ENCODE results near the gene XCL1. TPM values are rescaled to one million over a fixed set of nuclear protein-coding genes. Genes with fewer than 3 reads are reported as not detected.

The XCL1 gene
- total and polyA plus RNA-seq, 2 donors (not counting 3 experiments of a cell fraction or from before 2014, with no cell fraction given), result not detected

DNA sequence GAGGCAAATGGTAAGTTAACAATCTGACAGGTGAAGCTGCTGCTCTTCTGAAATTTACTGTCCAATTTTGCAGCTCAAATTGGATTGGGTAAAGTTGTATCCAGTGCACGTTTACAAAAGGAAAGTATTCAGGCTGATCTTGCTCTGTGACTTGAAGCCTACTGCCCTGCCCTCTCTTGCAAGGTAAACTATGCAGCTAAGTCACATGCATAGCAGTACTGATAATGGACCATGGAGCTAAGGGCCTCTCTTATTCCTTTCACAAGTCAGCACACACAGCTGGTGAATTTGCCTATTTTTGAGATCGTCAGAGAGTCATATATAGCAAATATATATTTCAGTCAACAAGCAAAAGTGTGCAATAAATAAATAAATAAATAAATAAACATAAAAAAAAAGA lies 23.2 kb downstream of the XCL1 start:
- Histone ChIP-seq H3K4me2 (ENCODE audit: insufficient read depth, low read length) (no peak overlapping the region), H3K9me3 (replicated peaks; ENCODE audit: control insufficient read depth, insufficient read depth, low read length) (no peaks in the 10 kb centered on the region), H2AFZ (ENCODE audit: low read depth, low read length) (no peak overlapping the region), H3K27me3 (ENCODE audit: control insufficient read depth in 2 of 2, insufficient read depth in 2 of 2, low read length in 2 of 2) (no peaks in the 10 kb centered on the region), H3K36me3 (ENCODE audit: control insufficient read depth in 2 of 2, extremely low read depth in 1 of 2, insufficient read depth in 2 of 2, low read length in 2 of 2) (no peaks in the 10 kb centered on the region), H3K79me2 (ENCODE audit: control insufficient read depth, insufficient read depth, low read length) (no peaks in the 10 kb centered on the region), H3K9me1 (replicated peaks; ENCODE audit: control insufficient read depth, extremely low read depth, insufficient read depth, low read length) (no peaks in the 10 kb centered on the region), H3K4me1 (ENCODE audit: control insufficient read depth, extremely low read depth, insufficient read depth, low read length) (no peaks in the 10 kb centered on the region), H3K27ac (ENCODE audit: insufficient read depth, low read depth, low read length) (no peak overlapping the region), H4K20me1 (replicated peaks; ENCODE audit: control insufficient read depth, extremely low read depth, insufficient read depth, low read length) (no peaks in the 10 kb centered on the region), H3K4me3 (replicated peaks in 1 of 3; ENCODE audit: insufficient read depth in 1 of 3, low read depth in 1 of 3, low read length in 3 of 3) (no peak overlapping the region), H3K9ac (replicated peaks; ENCODE audit: extremely low read depth, insufficient read depth, low read length) (no peak overlapping the region)
- intact Hi-C loops (cut with micrococcal nuclease) (loop anchor here (5.0 to 10.0 kb wide), 3 partner anchors 535 to 1208 kb away; partner anchors contain the start of gene SELL), dilution Hi-C loops (cut with MboI; ENCODE audit: extremely low pct_ligation_motif_present, low sequenced_read_pairs) (no loop called here)
- POLR2A ChIA-PET, result interaction anchor here (0.6 kb wide), 1 partner anchor 854 kb away, joined by 4 read pairs; no protein-coding TSS in a partner anchor
- CTCF ChIA-PET, result interaction anchor here (0.7 to 1.8 kb wide), 5 partner anchors 9 to 947 kb away, joined by 3 to 10 read pairs (median 3); no protein-coding TSS in a partner anchor
- FAIRE-seq (no peak), DNase-seq (ENCODE audit: low read depth, low spot score) (no peak)
- BruUV-seq (replicated peaks), result no TSS peak
- no peak for TF ChIP-seq POLR2A (IDR thresholded peaks at IDR 0.05; ENCODE audit: low read depth, low read length)
- no peak for TF ChIP-seq EZH2 (IDR thresholded peaks at IDR 0.05; ENCODE audit: borderline replicate concordance, low read depth, low read length, severe bottlenecking)
- TF ChIP-seq JUN (IDR thresholded peaks at IDR 0.05; ENCODE audit: borderline replicate concordance, insufficient read depth, insufficient read length, low read depth), result no peak

DNA sequence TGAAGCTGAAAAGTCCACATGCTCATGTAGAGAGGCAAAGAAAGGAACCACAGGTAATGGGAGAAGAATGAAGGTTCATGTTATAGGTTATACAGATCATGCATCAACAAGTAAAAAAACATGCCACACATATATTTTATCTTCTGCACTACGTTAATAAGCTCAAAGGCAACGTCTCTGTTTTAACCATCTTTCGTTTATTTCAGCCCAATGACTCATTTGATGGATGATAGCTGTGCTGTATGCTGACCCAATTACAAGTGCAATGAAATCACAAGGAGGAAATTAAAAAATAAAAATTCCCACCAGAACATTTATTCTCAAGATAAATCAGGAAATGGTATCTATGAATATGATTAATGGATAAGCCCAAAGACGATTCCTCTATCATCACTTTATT lies 24.6 kb downstream of the XCL1 start:
- Histone ChIP-seq H3K9ac (replicated peaks; ENCODE audit: extremely low read depth, insufficient read depth, low read length) (no peak overlapping the region), H3K9me1 (replicated peaks; ENCODE audit: control insufficient read depth, extremely low read depth, insufficient read depth, low read length) (no peaks in the 10 kb centered on the region), H3K79me2 (ENCODE audit: control insufficient read depth, insufficient read depth, low read length) (no peaks in the 10 kb centered on the region), H3K36me3 (ENCODE audit: control insufficient read depth in 2 of 2, extremely low read depth in 1 of 2, insufficient read depth in 2 of 2, low read length in 2 of 2) (no peaks in the 10 kb centered on the region), H3K4me2 (ENCODE audit: insufficient read depth, low read length) (no peak overlapping the region), H4K20me1 (replicated peaks; ENCODE audit: control insufficient read depth, extremely low read depth, insufficient read depth, low read length) (no peaks in the 10 kb centered on the region), H3K4me3 (replicated peaks in 1 of 3; ENCODE audit: insufficient read depth in 1 of 3, low read depth in 1 of 3, low read length in 3 of 3) (no peak overlapping the region), H2AFZ (ENCODE audit: low read depth, low read length) (no peak overlapping the region), H3K9me3 (replicated peaks; ENCODE audit: control insufficient read depth, insufficient read depth, low read length) (no peaks in the 10 kb centered on the region), H3K27me3 (ENCODE audit: control insufficient read depth in 2 of 2, insufficient read depth in 2 of 2, low read length in 2 of 2) (no peaks in the 10 kb centered on the region), H3K27ac (ENCODE audit: insufficient read depth, low read depth, low read length) (no peak overlapping the region), H3K4me1 (ENCODE audit: control insufficient read depth, extremely low read depth, insufficient read depth, low read length) (no peaks in the 10 kb centered on the region)
- FAIRE-seq (no peak), DNase-seq (ENCODE audit: low read depth, low spot score) (no peak)
- TF ChIP-seq POLR2AphosphoS5 (IDR thresholded peaks at IDR 0.05; ENCODE audit: insufficient read depth, low read depth, low read length) (no peak), GATA2 (IDR thresholded peaks at IDR 0.05; ENCODE audit: insufficient read depth, insufficient read length, low read depth, low read length) (no peak), FOS (IDR thresholded peaks at IDR 0.05; ENCODE audit: borderline replicate concordance, insufficient read depth, low read length) (no peak), JUN (IDR thresholded peaks at IDR 0.05; ENCODE audit: borderline replicate concordance, insufficient read depth, insufficient read length, low read depth) (no peak), EZH2 (IDR thresholded peaks at IDR 0.05; ENCODE audit: borderline replicate concordance, low read depth, low read length, severe bottlenecking) (no peak), POLR2A (IDR thresholded peaks at IDR 0.05; ENCODE audit: low read depth, low read length) (no peak), CTCF (IDR thresholded peaks at IDR 0.05; ENCODE audit: extremely low read depth in 1 of 2, insufficient read depth in 1 of 2, low read depth in 1 of 2, low read length in 2 of 2) (no peak), MYC (IDR thresholded peaks at IDR 0.05; ENCODE audit: low read depth, low read length) (no peak)
- TF ChIP-seq, protein P1, sequence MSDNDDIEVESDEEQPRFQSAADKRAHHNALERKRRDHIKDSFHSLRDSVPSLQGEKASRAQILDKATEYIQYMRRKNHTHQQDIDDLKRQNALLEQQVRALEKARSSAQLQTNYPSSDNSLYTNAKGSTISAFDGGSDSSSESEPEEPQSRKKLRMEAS (IDR thresholded peaks at IDR 0.05; ENCODE audit: insufficient read depth, insufficient read length), result no peak
- no TSS peak for BruUV-seq (replicated peaks)
- ChIA-PET POLR2A (no interaction called here), CTCF (interaction anchor here (1.8 to 6.4 kb wide), 2 partner anchors 748 to 946 kb away, joined by 10 to 282 read pairs; no protein-coding TSS in a partner anchor)
- intact Hi-C loops (cut with micrococcal nuclease) (loop anchor here (5.0 to 10.0 kb wide), 3 partner anchors 534 to 1206 kb away; partner anchors contain the start of gene SELL), dilution Hi-C loops (cut with MboI; ENCODE audit: extremely low pct_ligation_motif_present, low sequenced_read_pairs) (no loop called here)

All from endothelial cell of umbilical vein (primary cell).